Gastrocnemius medialis (tissue), 4 donors: ENCODE results near the gene MUS81. TPM values are rescaled to one million over a fixed set of nuclear protein-coding genes. Genes with fewer than 3 reads are reported as not detected.
"Not testable (repeated sequence)": the region's sequence is repeated elsewhere in the genome, so short reads cannot be mapped to it uniquely, and the experiment has no call there.

Source experiments
- ATAC-seq, 2 donors: fragments of 150-250 bp; one replicate each; pipeline ENCODE4 v1.9.1; 2016
- DNase-seq, 2 donors: peaks; one replicate each; pipeline ENCODE4 v3.0.0-alpha.2; 2019
- H3K27ac ChIP-seq, 4 donors: fragments of 200-600 bp; sonication (generic); 1 replicate in 1 of 4; 2 replicates in 3 of 4; pipeline ENCODE4 v1.5.1; 2016 to 2018; ENCODE audit warnings: mild to moderate bottlenecking in 2 of 4, moderate library complexity in 1 of 4
- H3K27me3 ChIP-seq, 3 donors: fragments of 200-600 bp; sonication (generic) in 2 of 3; 1 replicate in 1 of 3; 2 replicates in 2 of 3; pipeline versions ENCODE4 v1.5.1 to v1.6.0; 2016 to 2019; ENCODE audit warnings: mild to moderate bottlenecking in 1 of 3, moderate library complexity in 1 of 3
- H3K36me3 ChIP-seq, 2 donors: fragments of 200-600 bp; sonication (generic) in 1 of 2; one replicate each; pipeline ENCODE4 v1.5.1; 2017 to 2018
- H3K4me1 ChIP-seq, 2 donors: fragments of 200-600 bp; sonication (generic) in 1 of 2; one replicate each; pipeline ENCODE4 v1.5.1; 2016 to 2017; ENCODE audit warnings: mild to moderate bottlenecking in 2 of 2
- H3K4me3 ChIP-seq, 4 donors: fragments of 200-600 bp; sonication (generic) in 3 of 4; 1 replicate in 1 of 4; 2 replicates in 3 of 4; pipeline ENCODE4 v1.5.1; 2016 to 2019; ENCODE audit warnings: mild to moderate bottlenecking in 2 of 4
- H3K9me3 ChIP-seq, 3 donors: fragments of 200-600 bp; sonication (generic) in 2 of 3; 1 replicate in 1 of 3; 2 replicates in 2 of 3; pipeline ENCODE4 v1.5.1; 2016 to 2019
- POLR2A ChIP-seq, 2 donors: fragments of 450-650 bp; IDR thresholded peaks; one replicate each; pipeline ENCODE4 v1.6.1; 2017; ENCODE audit warnings: antibody characterized with exemption in 2 of 2, mild to moderate bottlenecking in 2 of 2, moderate library complexity in 2 of 2
- in situ Hi-C, 4 donors: fragments of 200-750 bp; cut with MboI; loops; one replicate each; pipeline versions ENCODE4 v1.15.0 to v1.8.0; 2017; ENCODE audit warnings: low sequenced_read_pairs in 4 of 4
- intact Hi-C: fragments of 100-400 bp; cut with DNase I; formaldehyde crosslinking; loops from one replicate; pipeline ENCODE4 v1.15.1; 2023; ENCODE audit warnings: low total_unique reads
- total RNA-seq, 4 donors: library from RNA; depleted of rRNA; stranded (reverse); fragments of >200 nt; gene quantifications; one replicate each; pipeline versions ENCODE4 v1.1.0 to v1.2.3, GENCODE V29; 2016
- TF ChIP-seq, protein P1 (sequence below), 5 experiments: fragments of 450-650 bp in 3 of 5; fragments of 200-600 bp in 2 of 5; sonication (generic) in 2 of 5; IDR thresholded peaks in 4 of 5; conservative IDR thresholded peaks in 1 of 5; 1 replicate in 4 of 5; 2 replicates in 1 of 5; pipeline ENCODE4 v1.5.1; 2016 to 2019; ENCODE audit warnings: antibody characterized with exemption in 5 of 5, mild to moderate bottlenecking in 3 of 5, moderate library complexity in 3 of 5

Gene MUS81
- total RNA-seq, 4 donors from 2014 or later, result 26.4 to 44.9 (median 34.8) TPM

DNA sequence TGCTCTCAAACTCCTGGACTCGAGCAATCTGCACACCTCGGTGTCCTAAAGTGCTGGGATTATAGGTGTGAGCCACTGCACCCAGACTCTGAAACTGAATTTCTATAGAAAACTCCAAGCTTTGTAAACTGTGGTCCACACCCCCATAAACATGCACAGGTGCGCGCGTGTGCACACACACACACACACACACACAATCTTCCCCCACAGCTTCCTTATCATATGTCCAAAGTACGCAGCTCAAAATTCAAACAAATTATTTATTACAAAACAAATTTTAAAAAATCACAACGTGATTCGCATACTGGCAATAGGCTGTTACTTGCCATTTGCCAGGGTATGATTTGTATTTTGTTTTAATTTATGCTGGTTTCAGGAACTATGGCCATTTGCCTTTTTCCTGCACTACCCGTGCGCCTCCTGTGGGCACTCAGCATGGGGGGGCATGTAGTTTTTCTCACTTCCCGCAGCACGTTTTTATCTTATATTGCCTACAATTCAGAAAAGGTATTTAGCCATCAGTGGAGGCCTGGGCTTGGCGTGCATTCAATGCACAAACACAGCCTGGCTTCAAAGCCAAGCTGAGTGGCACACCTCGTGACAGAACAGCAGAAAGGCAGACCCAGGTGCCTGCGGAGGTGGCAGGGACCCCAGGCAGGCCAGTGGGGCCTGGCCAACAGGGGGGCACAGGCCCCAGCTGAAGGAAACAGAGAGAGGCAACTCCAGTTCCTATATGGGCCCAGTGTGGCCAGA lies 37.3 kb upstream of the MUS81 start:
- ATAC-seq (no peak), DNase-seq (no peak)
- in situ Hi-C loops, result loop anchor here in 2 of 4 donors (5.0 kb wide), 2 partner anchors 111 to 116 kb away; partner anchors contain the start of gene KAT5 (in 1 of the 2)
- Histone ChIP-seq H3K9me3 (no peaks in the 10 kb centered on the region), H3K4me3 (no peak overlapping the region), H3K27ac (no peak overlapping the region), H3K36me3 (no peaks in the 10 kb centered on the region), H3K27me3 (no peaks in the 10 kb centered on the region), H3K4me1 (no peaks in the 10 kb centered on the region)
- intact Hi-C loops, result no loop called here
- TF ChIP-seq POLR2A (IDR thresholded peaks at IDR 0.05), result no peak
- TF ChIP-seq, protein P1, sequence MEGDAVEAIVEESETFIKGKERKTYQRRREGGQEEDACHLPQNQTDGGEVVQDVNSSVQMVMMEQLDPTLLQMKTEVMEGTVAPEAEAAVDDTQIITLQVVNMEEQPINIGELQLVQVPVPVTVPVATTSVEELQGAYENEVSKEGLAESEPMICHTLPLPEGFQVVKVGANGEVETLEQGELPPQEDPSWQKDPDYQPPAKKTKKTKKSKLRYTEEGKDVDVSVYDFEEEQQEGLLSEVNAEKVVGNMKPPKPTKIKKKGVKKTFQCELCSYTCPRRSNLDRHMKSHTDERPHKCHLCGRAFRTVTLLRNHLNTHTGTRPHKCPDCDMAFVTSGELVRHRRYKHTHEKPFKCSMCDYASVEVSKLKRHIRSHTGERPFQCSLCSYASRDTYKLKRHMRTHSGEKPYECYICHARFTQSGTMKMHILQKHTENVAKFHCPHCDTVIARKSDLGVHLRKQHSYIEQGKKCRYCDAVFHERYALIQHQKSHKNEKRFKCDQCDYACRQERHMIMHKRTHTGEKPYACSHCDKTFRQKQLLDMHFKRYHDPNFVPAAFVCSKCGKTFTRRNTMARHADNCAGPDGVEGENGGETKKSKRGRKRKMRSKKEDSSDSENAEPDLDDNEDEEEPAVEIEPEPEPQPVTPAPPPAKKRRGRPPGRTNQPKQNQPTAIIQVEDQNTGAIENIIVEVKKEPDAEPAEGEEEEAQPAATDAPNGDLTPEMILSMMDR (IDR thresholded peaks at IDR 0.05 in 4 of 5, conservative IDR thresholded peaks at IDR 0.05 in 1 of 5), result no peak

- Histone ChIP-seq H3K4me3 (no peak overlapping the region), H3K27me3 (no peaks in the 10 kb centered on the region), H3K4me1 (no peaks in the 10 kb centered on the region), H3K36me3 (no peaks in the 10 kb centered on the region), H3K9me3 (no peaks in the 10 kb centered on the region), H3K27ac (no peak overlapping the region)
- in situ Hi-C loops, result no loop called here
- intact Hi-C loops, result no loop called here
- TF ChIP-seq, protein P1 (IDR thresholded peaks at IDR 0.05 in 4 of 5, conservative IDR thresholded peaks at IDR 0.05 in 1 of 5), result no peak
- TF ChIP-seq POLR2A (IDR thresholded peaks at IDR 0.05), result no peak
- no peak for DNase-seq
- no peak for ATAC-seq
Measured at GRCh38 chr11:65826984-65827735, 33.1 kb upstream of the MUS81 start.

GRCh38 chr11:65829459-65829858 lies 30.8 kb upstream of the MUS81 start:
- intact Hi-C loops, result no loop called here
- Histone ChIP-seq H3K9me3 (no peaks in the 10 kb centered on the region), H3K36me3 (no peaks in the 10 kb centered on the region), H3K4me1 (peaks cover 7 to 13% of the 10 kb centered on the region in 2 donors), H3K27ac (no peak overlapping the region), H3K4me3 (no peak overlapping the region), H3K27me3 (no peaks in the 10 kb centered on the region)
- TF ChIP-seq, protein P1 (IDR thresholded peaks at IDR 0.05 in 4 of 5, conservative IDR thresholded peaks at IDR 0.05 in 1 of 5), result no peak
- TF ChIP-seq POLR2A (IDR thresholded peaks at IDR 0.05), result no peak
- no peak for ATAC-seq
- no peak for DNase-seq
- in situ Hi-C loops, result no loop called here

DNA sequence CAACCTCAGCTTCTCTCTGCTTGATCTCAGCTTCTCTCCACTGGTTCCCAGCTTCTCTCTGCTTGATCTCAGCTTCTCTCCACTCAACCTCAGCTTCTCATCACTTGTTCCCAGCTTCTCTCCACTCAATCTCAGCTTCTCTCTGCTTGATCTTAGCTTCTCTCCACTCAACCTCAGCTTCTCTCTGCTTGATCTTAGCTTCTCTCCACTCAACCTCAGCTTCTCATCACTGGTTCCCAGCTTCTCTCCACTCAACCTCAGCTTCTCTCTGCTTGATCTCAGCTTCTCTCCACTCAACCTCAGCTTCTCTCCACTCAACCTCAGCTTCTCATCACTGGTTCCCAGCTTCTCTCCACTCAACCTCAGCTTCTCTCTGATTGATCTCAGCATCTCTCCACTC lies 28.0 kb upstream of the MUS81 start:
- H3K36me3 ChIP-seq, in situ Hi-C loops, H3K9me3 ChIP-seq, H3K27ac ChIP-seq, intact Hi-C loops, DNase-seq, H3K4me3 ChIP-seq, ATAC-seq: not testable (repeated sequence)
- peaks cover 0 to 12% (median 0%) of the 10 kb centered on the region in 3 donors for H3K27me3 ChIP-seq
- peaks cover 7 to 17% of the 10 kb centered on the region in 2 donors for H3K4me1 ChIP-seq
